Transverse colon (tissue), 4 donors: ENCODE data around the gene ABHD17A. TPM values are rescaled to one million over a fixed set of nuclear protein-coding genes. Genes with fewer than 3 reads are reported as not detected.
A peak's percentile ranks its signal among the peaks of the same experiment; 100 is the strongest.
"Not testable (repeated sequence)": the region's sequence is repeated elsewhere in the genome, so short reads cannot be mapped to it uniquely, and the experiment has no call there.

Experiments
- DNase-seq: peaks from one replicate; pipeline ENCODE4 v3.0.0-alpha.2; 2019
- H3K27ac ChIP-seq, 4 donors: fragments of 200-600 bp; sonication (generic); 2 replicates each; pipeline ENCODE4 v1.5.1; 2016 to 2018; ENCODE audit warnings: inconsistent platforms in 4 of 4
- H3K27me3 ChIP-seq: fragments of 200-600 bp; sonication (generic); 2 replicates; pipeline ENCODE4 v1.5.1; 2017; ENCODE audit warnings: inconsistent platforms
- H3K36me3 ChIP-seq, 4 donors: fragments of 200-600 bp; sonication (generic); 2 replicates each; pipeline ENCODE4 v1.5.1; 2017 to 2019; ENCODE audit warnings: inconsistent platforms in 4 of 4
- H3K4me1 ChIP-seq, 4 donors: fragments of 200-600 bp; sonication (generic); 2 replicates each; pipeline ENCODE4 v1.5.1; 2017 to 2020; ENCODE audit warnings: inconsistent platforms in 4 of 4
- H3K4me3 ChIP-seq, 4 donors: fragments of 200-600 bp; sonication (generic); 1 replicate in 1 of 4; 2 replicates in 3 of 4; pipeline versions ENCODE4 v1.5.1 to v1.6.1; 2017 to 2019; ENCODE audit warnings: inconsistent platforms in 4 of 4
- H3K9me3 ChIP-seq, 2 donors: fragments of 200-600 bp; sonication (generic); 2 replicates each; pipeline ENCODE4 v1.5.1; 2017 to 2019; ENCODE audit warnings: inconsistent platforms in 2 of 2
- CTCF ChIP-seq, 5 experiments: fragments of 200-600 bp in 3 of 5; fragments of 450-650 bp in 2 of 5; sonication (generic) in 3 of 5; IDR thresholded peaks; 1 replicate in 2 of 5; 2 replicates in 3 of 5; pipeline ENCODE4 v1.5.1; 2016 to 2017; ENCODE audit warnings: antibody characterized with exemption in 5 of 5, inconsistent platforms in 3 of 5, mild to moderate bottlenecking in 2 of 5, moderate library complexity in 1 of 5
- EP300 ChIP-seq: sonication (generic); formaldehyde crosslinking; IDR thresholded peaks from one replicate; pipeline ENCODE4 v1.6.1; 2017; ENCODE audit warnings: antibody characterized with exemption, low read depth
- POLR2A ChIP-seq: fragments of 450-650 bp; IDR thresholded peaks from one replicate; pipeline ENCODE4 v1.6.1; 2016; ENCODE audit warnings: antibody characterized with exemption, mild to moderate bottlenecking, moderate library complexity
- POLR2AphosphoS5 ChIP-seq, 3 donors: sonication (generic); formaldehyde crosslinking; IDR thresholded peaks; one replicate each; pipeline ENCODE4 v1.6.1; 2016; ENCODE audit warnings: antibody characterized with exemption in 3 of 3
- WGBS, 2 donors: methylation state at CpG; one replicate each; pipeline ENCODE4 v1.1.5; 2018; ENCODE audit warnings: low coverage in 1 of 2; 5-methylcytosine and 5-hydroxymethylcytosine counted together
- in situ Hi-C, 4 donors: fragments of 200-750 bp; cut with MboI; loops; one replicate each; pipeline versions ENCODE4 v1.15.0 to v1.15.1; 2017; ENCODE audit warnings: low sequenced_read_pairs in 3 of 4, low pct_ligation_motif_present in 1 of 4, low pct_unique_long_range_greater_than_20kb in 1 of 4
- intact Hi-C: fragments of 100-400 bp; cut with DNase I; formaldehyde crosslinking; loops from one replicate; pipeline ENCODE4 v1.15.1; 2023; ENCODE audit warnings: low total_unique reads
- total RNA-seq, 4 donors: library from RNA; depleted of rRNA; stranded (reverse); fragments of >200 nt; gene quantifications; one replicate each; pipeline ENCODE4 v1.1.0, GENCODE V29; 2016

The ABHD17A gene
- total RNA-seq, 4 donors from 2014 or later, result 90.0 to 179 (median 140) TPM

- intact Hi-C loops, result no loop called here
- no peak overlapping the region for H3K27ac ChIP-seq
- H3K4me3 ChIP-seq, result no peak overlapping the region
- no peaks in the 10 kb centered on the region for H3K9me3 ChIP-seq
- peaks cover 7 to 13% (median 12%) of the 10 kb centered on the region in 4 donors for H3K4me1 ChIP-seq
- in situ Hi-C loops, result no loop called here
- 83% methylated on average over 5 of the region's 5 CpGs; no CpG with 5 or more reads in 1 of the 2 donors for WGBS, 2 donors
- no peaks in the 10 kb centered on the region for H3K36me3 ChIP-seq
- DNase-seq, result no peak
- TF ChIP-seq EP300, result no peak
- TF ChIP-seq POLR2AphosphoS5 (IDR thresholded peaks at IDR 0.05), result no peak
- no peak for TF ChIP-seq CTCF (IDR thresholded peaks at IDR 0.05)
- TF ChIP-seq POLR2A, result no peak
- H3K27me3 ChIP-seq, result no peaks in the 10 kb centered on the region
Measured at GRCh38 chr19:1888385-1888784, 3.1 kb upstream of the ABHD17A start.

- peaks cover 22 to 31% (median 26%) of the 10 kb centered on the region in 4 donors for H3K4me1 ChIP-seq
- H3K4me3 ChIP-seq, H3K36me3 ChIP-seq, in situ Hi-C loops, H3K9me3 ChIP-seq, DNase-seq, intact Hi-C loops, H3K27ac ChIP-seq, H3K27me3 ChIP-seq: not testable (repeated sequence)
- WGBS, 2 donors, result 94 to 99% methylated on average over 14 to 15 of the region's 15 CpGs
Measured at GRCh38 chr19:1886360-1886759, 1.1 kb upstream of the ABHD17A start.

GRCh38 chr19:1884719-1885334, 469 bp downstream of the ABHD17A start:
- DNase-seq, result no peak
- 0% methylated on average over 46 of the region's 56 CpGs; no CpG with 5 or more reads in 1 of the 2 donors for WGBS, 2 donors
- peaks cover 22 to 39% (median 26%) of the 10 kb centered on the region in 4 donors for H3K4me1 ChIP-seq

GRCh38 chr19:1884291-1884718, 991 bp downstream of the ABHD17A start:
- peak in 1 of 3 donors; percentile 24 for TF ChIP-seq POLR2AphosphoS5 (IDR thresholded peaks at IDR 0.05)
- TF ChIP-seq POLR2A, result peak; percentile 15
- no peak for TF ChIP-seq EP300
- no peak for TF ChIP-seq CTCF (IDR thresholded peaks at IDR 0.05)
- WGBS, 2 donors, result 4 to 6% methylated on average over 4 to 11 of the region's 11 CpGs
- in situ Hi-C loops (no loop called here), intact Hi-C loops (no loop called here)
- DNase-seq, result peak; percentile 47
- Histone ChIP-seq H3K27ac (peak overlapping the region; percentile 85 to 95 (median 90)), H3K9me3 (no peaks in the 10 kb centered on the region), H3K36me3 (no peaks in the 10 kb centered on the region), H3K27me3 (no peaks in the 10 kb centered on the region), H3K4me3 (peak overlapping the region; percentile 59 to 100 (median 83)), H3K4me1 (peaks cover 22 to 39% (median 26%) of the 10 kb centered on the region in 4 donors)

More at GRCh38 chr19:1884719-1885334, 469 bp downstream of the ABHD17A start:
- in situ Hi-C loops (no loop called here), intact Hi-C loops (no loop called here)
- no peaks in the 10 kb centered on the region for H3K36me3 ChIP-seq
- H3K4me3 ChIP-seq, result peak overlapping the region; percentile 59 to 100 (median 83)
- no peaks in the 10 kb centered on the region for H3K27me3 ChIP-seq
- TF ChIP-seq EP300, result no peak
- TF ChIP-seq POLR2A, result no peak
- TF ChIP-seq POLR2AphosphoS5 (IDR thresholded peaks at IDR 0.05), result no peak
- TF ChIP-seq CTCF (IDR thresholded peaks at IDR 0.05), result no peak
- H3K9me3 ChIP-seq, result no peaks in the 10 kb centered on the region
- H3K27ac ChIP-seq, result peak overlapping the region; percentile 85 to 95 (median 90)
